ENCODE data around the gene DPP10. TPM values are rescaled to one million over a fixed set of nuclear protein-coding genes. Genes with fewer than 3 reads are reported as not detected.

DPP10 gene
- total and polyA plus RNA-seq, 7 donors: 0.60 to 4.4 (median 3.5) TPM

DNA sequence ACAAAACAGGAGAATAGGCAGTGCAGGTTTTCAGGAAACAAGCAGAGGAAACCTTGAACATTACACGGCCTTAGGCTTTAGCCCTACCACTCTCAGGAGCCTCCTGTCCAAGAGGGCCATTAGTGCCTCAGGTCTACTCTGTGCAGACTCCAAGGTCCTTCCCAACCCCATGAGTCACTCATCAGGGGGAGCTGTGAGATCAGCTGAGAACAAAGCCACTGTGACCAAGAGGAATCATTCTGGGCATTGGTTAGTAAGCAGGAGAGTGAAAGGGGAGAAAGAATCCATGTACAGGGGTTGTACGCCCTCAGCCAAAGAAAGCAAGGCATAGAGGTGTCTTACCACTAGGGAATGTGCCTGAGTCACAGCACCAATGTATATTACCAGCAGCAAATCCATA lies 680.3 kb downstream of the DPP10 start:
- no peak for DNase-seq
- H3K9me3 ChIP-seq: no peaks in the 10 kb centered on the region
- H3K4me1 ChIP-seq: no peaks in the 10 kb centered on the region
- H3K27ac ChIP-seq: no peak overlapping the region
- WGBS, 2 donors: 85 to 87% methylated on average over 2 of the region's 2 CpGs
- no peak overlapping the region for H3K4me3 ChIP-seq
- intact Hi-C loops (cut with DNase I): no loop called here
- TF ChIP-seq POLR2A (IDR thresholded peaks at IDR 0.05) (no peak), EP300 (IDR thresholded peaks at IDR 0.05) (no peak), CTCF (IDR thresholded peaks at IDR 0.05) (no peak)
- H3K27me3 ChIP-seq: no peaks in the 10 kb centered on the region
- H3K36me3 ChIP-seq: no peaks in the 10 kb centered on the region

DNA sequence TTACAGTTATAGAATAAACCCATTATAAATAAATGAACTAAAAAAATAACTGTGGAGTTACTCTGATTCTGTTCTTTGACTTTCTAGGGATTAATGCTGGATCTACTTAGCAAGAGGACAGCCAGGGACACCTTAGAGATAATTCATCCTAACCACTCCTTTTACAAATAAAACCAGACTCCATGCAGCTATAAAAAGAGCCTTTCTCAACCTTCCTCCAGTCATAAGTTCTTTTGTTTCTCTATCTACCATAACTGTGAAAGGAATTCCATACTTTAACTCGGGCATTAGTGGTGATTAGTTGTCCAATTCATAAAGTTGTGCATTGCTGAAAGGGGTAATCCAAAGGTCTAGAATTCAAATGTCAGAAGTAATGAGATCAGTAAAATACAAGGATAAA lies 682.4 kb downstream of the DPP10 start:
- 14 to 61% methylated on average over 1 of the region's 1 CpG for WGBS, 2 donors
- no peak for DNase-seq
- no peak overlapping the region for H3K4me3 ChIP-seq

DNA sequence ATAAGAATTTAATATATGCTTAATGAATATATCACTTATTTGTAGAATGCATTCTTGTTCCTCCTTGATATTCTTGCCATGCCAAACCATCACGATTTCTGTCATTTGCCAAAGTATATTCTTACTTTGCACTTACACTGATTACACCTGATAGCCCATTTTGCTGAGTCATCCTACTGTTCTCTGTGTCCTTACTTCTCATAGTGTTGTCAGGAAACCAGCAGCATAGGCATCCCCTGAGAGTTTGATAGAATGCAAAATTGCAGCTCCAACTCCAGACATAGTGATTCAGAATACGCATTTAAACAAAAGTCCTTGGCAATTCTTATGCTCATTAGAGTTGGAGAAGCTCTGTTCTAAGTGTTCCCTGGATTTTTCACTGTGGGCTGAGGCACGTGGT lies 687.1 kb downstream of the DPP10 start:
- Histone ChIP-seq H3K27ac (no peak overlapping the region), H3K4me3 (no peak overlapping the region), H3K36me3 (no peaks in the 10 kb centered on the region), H3K4me1 (no peaks in the 10 kb centered on the region), H3K9me3 (no peaks in the 10 kb centered on the region), H3K27me3 (no peaks in the 10 kb centered on the region)
- 78 to 82% methylated on average over 3 of the region's 3 CpGs for WGBS, 2 donors
- intact Hi-C loops (cut with DNase I): no loop called here
- TF ChIP-seq POLR2A (IDR thresholded peaks at IDR 0.05) (no peak), CTCF (IDR thresholded peaks at IDR 0.05) (no peak)
- no peak for DNase-seq

More for the DNA sequence above, 682.4 kb downstream of the DPP10 start:
- Histone ChIP-seq H3K4me1 (no peaks in the 10 kb centered on the region), H3K27ac (no peak overlapping the region), H3K36me3 (no peaks in the 10 kb centered on the region), H3K27me3 (no peaks in the 10 kb centered on the region), H3K9me3 (no peaks in the 10 kb centered on the region)
- TF ChIP-seq POLR2AphosphoS5 (IDR thresholded peaks at IDR 0.05) (no peak), EP300 (IDR thresholded peaks at IDR 0.05) (no peak), POLR2A (IDR thresholded peaks at IDR 0.05) (no peak), CTCF (IDR thresholded peaks at IDR 0.05) (no peak)
- intact Hi-C loops (cut with DNase I): no loop called here

DNA sequence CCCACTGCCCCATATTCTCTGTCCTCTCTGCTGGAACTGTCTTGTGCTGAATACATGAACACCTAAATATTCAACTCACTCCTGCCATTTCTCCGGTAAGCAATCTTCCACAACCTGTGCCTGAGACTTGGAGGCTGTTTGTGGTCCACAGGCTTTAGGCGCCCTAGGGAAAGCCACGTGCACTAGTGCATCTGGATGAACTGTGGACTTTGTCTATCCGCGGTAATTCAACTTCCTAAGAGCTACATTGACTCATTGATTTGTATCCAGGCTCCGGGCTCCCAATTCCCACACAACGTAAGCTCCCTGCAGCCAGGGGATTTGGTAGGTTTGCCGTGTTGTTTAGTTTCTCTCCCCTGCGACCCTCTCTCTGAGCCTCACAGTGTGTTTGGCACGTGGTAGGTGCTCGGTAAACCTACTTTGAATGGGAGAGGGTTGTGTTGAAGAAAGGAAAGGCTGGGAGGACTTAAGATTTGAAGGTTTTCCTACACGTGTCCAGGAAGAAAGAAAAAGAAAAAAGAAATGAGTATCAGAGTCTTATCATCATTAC lies 718.2 kb downstream of the DPP10 start:
- Histone ChIP-seq H3K27me3 (peaks cover 13 to 48% (median 38%) of the 10 kb centered on the region in 3 donors), H3K4me3 (peak overlapping the region in 3 of 4 donors; percentile 38 to 43 (median 41)), H3K9me3 (no peaks in the 10 kb centered on the region), H3K36me3 (no peaks in the 10 kb centered on the region), H3K27ac (no peak overlapping the region), H3K4me1 (peaks cover 0 to 11% (median 10%) of the 10 kb centered on the region in 4 donors)
- WGBS, 2 donors: 11 to 38% methylated on average over 12 of the region's 12 CpGs
- no peak for DNase-seq
- TF ChIP-seq POLR2AphosphoS5 (IDR thresholded peaks at IDR 0.05): no peak
- no peak for TF ChIP-seq EP300 (IDR thresholded peaks at IDR 0.05)
- TF ChIP-seq POLR2A (IDR thresholded peaks at IDR 0.05): no peak
- intact Hi-C loops (cut with DNase I): no loop called here

GRCh38 chr2:115161081-115161770 lies 718.8 kb downstream of the DPP10 start:
- TF ChIP-seq EP300 (IDR thresholded peaks at IDR 0.05): no peak
- no peak for TF ChIP-seq POLR2A (IDR thresholded peaks at IDR 0.05)
- TF ChIP-seq POLR2AphosphoS5 (IDR thresholded peaks at IDR 0.05): no peak
- no peak for TF ChIP-seq CTCF (IDR thresholded peaks at IDR 0.05)
- Histone ChIP-seq H3K4me3 (peak overlapping the region in 3 of 4 donors; percentile 38 to 43 (median 41)), H3K27ac (peak overlapping the region in 1 of 4 donors; percentile 37)

More at GRCh38 chr2:115161081-115161770, 718.8 kb downstream of the DPP10 start:
- DNase-seq: no peak
- Histone ChIP-seq H3K4me1 (peaks cover 0 to 11% (median 10%) of the 10 kb centered on the region in 4 donors), H3K9me3 (no peaks in the 10 kb centered on the region), H3K27me3 (peaks cover 13 to 48% (median 38%) of the 10 kb centered on the region in 3 donors), H3K36me3 (no peaks in the 10 kb centered on the region)
- intact Hi-C loops (cut with DNase I): no loop called here
- 1 to 2% methylated on average over 86 of the region's 86 CpGs for WGBS, 2 donors

Measured in sigmoid colon (tissue), 7 donors.